ENCODE data around the gene SF3A1. TPM values are rescaled to one million over a fixed set of nuclear protein-coding genes. Genes with fewer than 3 reads are reported as not detected.

Gene SF3A1
- total RNA-seq, 1 donor from 2014 or later = 139 TPM

GRCh38 chr22:30283342-30283741 lies 73.4 kb downstream of the SF3A1 start:
- Histone ChIP-seq H3K36me3 (ENCODE audit: insufficient read depth, low read length) (no peaks in the 10 kb centered on the region), H2AFZ (ENCODE audit: low read depth, low read length) (no peak overlapping the region)
- no peak overlapping the region for H3K27ac Mint-ChIP-seq (ENCODE audit: unreplicated experiment)

GRCh38 chr22:30282616-30283046 lies 74.1 kb downstream of the SF3A1 start:
- Histone ChIP-seq H4K20me1 (ENCODE audit: insufficient read depth, low read length) (no peaks in the 10 kb centered on the region), H3K4me2 (ENCODE audit: low read length) (no peak overlapping the region), H3K4me1 (ENCODE audit: insufficient read depth, low read length) (peaks cover 14% of the 10 kb centered on the region), H3K79me2 (ENCODE audit: insufficient read depth, low read length) (no peaks in the 10 kb centered on the region), H3K9ac (ENCODE audit: low read length) (no peak overlapping the region), H3K9me3 (ENCODE audit: insufficient read depth, low read depth, low read length) (no peaks in the 10 kb centered on the region), H3K27ac (ENCODE audit: low read depth, low read length) (no peak overlapping the region), H2AFZ (ENCODE audit: low read depth, low read length) (no peak overlapping the region), H3K27me3 (ENCODE audit: insufficient read depth, low read length) (no peaks in the 10 kb centered on the region), H3K36me3 (ENCODE audit: insufficient read depth, low read length) (no peaks in the 10 kb centered on the region), H3K4me3 (ENCODE audit: insufficient read depth, low read depth, low read length) (no peak overlapping the region)
- TF ChIP-seq CTCF (IDR thresholded peaks at IDR 0.05; ENCODE audit: insufficient read depth, low read depth, low read length) = no peak
- TF ChIP-seq EZH2 (IDR thresholded peaks at IDR 0.05; ENCODE audit: insufficient read depth, low read length) = no peak
- no peak overlapping the region for H3K4me3 Mint-ChIP-seq (ENCODE audit: unreplicated experiment)
- peaks cover 12% of the 10 kb centered on the region for H3K36me3 Mint-ChIP-seq (ENCODE audit: low read depth, unreplicated experiment)
- H3K27ac Mint-ChIP-seq (ENCODE audit: unreplicated experiment) = no peak overlapping the region
- FAIRE-seq = no peak
- DNase-seq (ENCODE audit: low read depth) = no peak
- H3K27me3 Mint-ChIP-seq (ENCODE audit: low read depth, unreplicated experiment) = no peaks in the 10 kb centered on the region
- no peaks in the 10 kb centered on the region for H3K9me3 Mint-ChIP-seq (ENCODE audit: unreplicated experiment)
- H3K4me1 Mint-ChIP-seq (ENCODE audit: low read depth, unreplicated experiment) = peaks cover 14% of the 10 kb centered on the region

More at GRCh38 chr22:30283342-30283741, 73.4 kb downstream of the SF3A1 start:
- Mint-ChIP-seq H3K4me3 (ENCODE audit: unreplicated experiment) (no peak overlapping the region), H3K9me3 (ENCODE audit: unreplicated experiment) (no peaks in the 10 kb centered on the region), H3K36me3 (ENCODE audit: low read depth, unreplicated experiment) (peaks cover 15% of the 10 kb centered on the region), H3K4me1 (ENCODE audit: low read depth, unreplicated experiment) (peaks cover 8% of the 10 kb centered on the region), H3K27me3 (ENCODE audit: low read depth, unreplicated experiment) (no peaks in the 10 kb centered on the region)
- FAIRE-seq (no peak), DNase-seq (ENCODE audit: low read depth) (no peak)
- no peak overlapping the region for H3K4me2 ChIP-seq (ENCODE audit: low read length)
- no peak overlapping the region for H3K9ac ChIP-seq (ENCODE audit: low read length)
- no peak overlapping the region for H3K4me3 ChIP-seq (ENCODE audit: insufficient read depth, low read depth, low read length)
- H3K79me2 ChIP-seq (ENCODE audit: insufficient read depth, low read length) = no peaks in the 10 kb centered on the region
- no peaks in the 10 kb centered on the region for H3K9me3 ChIP-seq (ENCODE audit: insufficient read depth, low read depth, low read length)
- H3K4me1 ChIP-seq (ENCODE audit: insufficient read depth, low read length) = peaks cover 9% of the 10 kb centered on the region
- TF ChIP-seq EZH2 (IDR thresholded peaks at IDR 0.05; ENCODE audit: insufficient read depth, low read length) (no peak), CTCF (IDR thresholded peaks at IDR 0.05; ENCODE audit: insufficient read depth, low read depth, low read length) (no peak)
- no peaks in the 10 kb centered on the region for H4K20me1 ChIP-seq (ENCODE audit: insufficient read depth, low read length)
- H3K27me3 ChIP-seq (ENCODE audit: insufficient read depth, low read length) = no peaks in the 10 kb centered on the region
- H3K27ac ChIP-seq (ENCODE audit: low read depth, low read length) = no peak overlapping the region

Other genes with a start within 250 kb of the SF3A1 start
- 63.3 and 100 TPM in 2 replicates for gene LIF, start 110.1 kb downstream of the SF3A1 start, total RNA-seq
- not detected in 2 replicates for gene OSM, start 90.0 kb downstream of the SF3A1 start, total RNA-seq
- 15.2 and 16.2 TPM in 2 replicates for gene CASTOR1, start 67.4 kb downstream of the SF3A1 start, total RNA-seq
- gene TBC1D10A, start 30.0 kb downstream of the SF3A1 start, total RNA-seq = 32.7 and 33.3 TPM in 2 replicates
- 2.9 and 3.2 TPM in 2 replicates for gene CCDC157, start 113 bp upstream of the SF3A1 start, total RNA-seq
- gene RNF215, start 30.5 kb upstream of the SF3A1 start, total RNA-seq = 24.5 and 28.5 TPM in 2 replicates
- 14.5 and 19.5 TPM in 2 replicates for gene SEC14L2, start 40.1 kb upstream of the SF3A1 start, total RNA-seq
- gene MTFP1, start 68.9 kb upstream of the SF3A1 start, total RNA-seq = 10.6 and 13.0 TPM in 2 replicates
- not detected in 2 replicates for gene SEC14L3, start 115.1 kb upstream of the SF3A1 start, total RNA-seq
- gene SEC14L4, start 148.8 kb upstream of the SF3A1 start, total RNA-seq = not detected in 2 replicates
- gene SEC14L6, start 189.8 kb upstream of the SF3A1 start, total RNA-seq = 0.16 and 0.22 TPM in 2 replicates
- 3.4 and 3.8 TPM in 2 replicates for gene GAL3ST1, start 217.8 kb upstream of the SF3A1 start, total RNA-seq
- 88.7 and 92.9 TPM in 2 replicates for gene PES1, start 235.0 kb upstream of the SF3A1 start, total RNA-seq

Measured in astrocyte (in vitro differentiated cells and primary cell).